ENCODE measurements around the gene COA4. TPM values are rescaled to one million over a fixed set of nuclear protein-coding genes. Genes with fewer than 3 reads are reported as not detected.

Gene COA4
- total RNA-seq, 1 experiment from 2014 or later: 155 TPM

DNA sequence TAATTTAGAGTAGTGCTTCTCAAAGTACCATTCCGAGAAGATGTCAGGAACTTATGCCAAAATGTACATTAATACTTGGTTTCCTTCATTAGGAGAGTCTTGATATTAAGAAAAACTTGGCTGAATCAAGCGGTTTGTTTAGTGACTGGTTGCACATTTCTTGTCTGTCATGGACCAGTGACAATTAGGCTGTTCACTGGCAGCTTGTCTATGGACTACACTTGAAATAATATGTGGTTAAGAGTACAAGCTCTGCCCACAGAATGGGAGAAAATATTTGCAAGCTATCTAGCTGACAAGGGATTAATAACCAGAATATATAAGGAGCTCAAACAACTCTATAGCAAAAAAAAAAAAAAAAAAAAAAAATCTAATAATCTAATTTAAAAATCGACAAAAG, 24.6 kb downstream of the COA4 start:
- H3K9me3 ChIP-seq (ENCODE audit: control insufficient read depth, insufficient read depth, low read depth, low read length): no peaks in the 10 kb centered on the region
- ChIA-PET POLR2A (interaction anchor here (0.6 kb wide), 1 partner anchor 9 kb away, joined by 4 read pairs; no protein-coding TSS in a partner anchor), CTCF (no interaction called here)
- no peak for ATAC-seq
- no peaks in the 10 kb centered on the region for H3K27me3 ChIP-seq (ENCODE audit: control insufficient read depth, insufficient read depth, low read length)
- TF ChIP-seq, protein P1, sequence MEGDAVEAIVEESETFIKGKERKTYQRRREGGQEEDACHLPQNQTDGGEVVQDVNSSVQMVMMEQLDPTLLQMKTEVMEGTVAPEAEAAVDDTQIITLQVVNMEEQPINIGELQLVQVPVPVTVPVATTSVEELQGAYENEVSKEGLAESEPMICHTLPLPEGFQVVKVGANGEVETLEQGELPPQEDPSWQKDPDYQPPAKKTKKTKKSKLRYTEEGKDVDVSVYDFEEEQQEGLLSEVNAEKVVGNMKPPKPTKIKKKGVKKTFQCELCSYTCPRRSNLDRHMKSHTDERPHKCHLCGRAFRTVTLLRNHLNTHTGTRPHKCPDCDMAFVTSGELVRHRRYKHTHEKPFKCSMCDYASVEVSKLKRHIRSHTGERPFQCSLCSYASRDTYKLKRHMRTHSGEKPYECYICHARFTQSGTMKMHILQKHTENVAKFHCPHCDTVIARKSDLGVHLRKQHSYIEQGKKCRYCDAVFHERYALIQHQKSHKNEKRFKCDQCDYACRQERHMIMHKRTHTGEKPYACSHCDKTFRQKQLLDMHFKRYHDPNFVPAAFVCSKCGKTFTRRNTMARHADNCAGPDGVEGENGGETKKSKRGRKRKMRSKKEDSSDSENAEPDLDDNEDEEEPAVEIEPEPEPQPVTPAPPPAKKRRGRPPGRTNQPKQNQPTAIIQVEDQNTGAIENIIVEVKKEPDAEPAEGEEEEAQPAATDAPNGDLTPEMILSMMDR (IDR thresholded peaks at IDR 0.05): no peak
- TF ChIP-seq SIN3A (IDR thresholded peaks at IDR 0.05; ENCODE audit: borderline replicate concordance, insufficient read depth, low read depth, low read length): no peak
- TF ChIP-seq POLR2AphosphoS5 (IDR thresholded peaks at IDR 0.05; ENCODE audit: low read depth, low read length): no peak
- TF ChIP-seq, protein P2, sequence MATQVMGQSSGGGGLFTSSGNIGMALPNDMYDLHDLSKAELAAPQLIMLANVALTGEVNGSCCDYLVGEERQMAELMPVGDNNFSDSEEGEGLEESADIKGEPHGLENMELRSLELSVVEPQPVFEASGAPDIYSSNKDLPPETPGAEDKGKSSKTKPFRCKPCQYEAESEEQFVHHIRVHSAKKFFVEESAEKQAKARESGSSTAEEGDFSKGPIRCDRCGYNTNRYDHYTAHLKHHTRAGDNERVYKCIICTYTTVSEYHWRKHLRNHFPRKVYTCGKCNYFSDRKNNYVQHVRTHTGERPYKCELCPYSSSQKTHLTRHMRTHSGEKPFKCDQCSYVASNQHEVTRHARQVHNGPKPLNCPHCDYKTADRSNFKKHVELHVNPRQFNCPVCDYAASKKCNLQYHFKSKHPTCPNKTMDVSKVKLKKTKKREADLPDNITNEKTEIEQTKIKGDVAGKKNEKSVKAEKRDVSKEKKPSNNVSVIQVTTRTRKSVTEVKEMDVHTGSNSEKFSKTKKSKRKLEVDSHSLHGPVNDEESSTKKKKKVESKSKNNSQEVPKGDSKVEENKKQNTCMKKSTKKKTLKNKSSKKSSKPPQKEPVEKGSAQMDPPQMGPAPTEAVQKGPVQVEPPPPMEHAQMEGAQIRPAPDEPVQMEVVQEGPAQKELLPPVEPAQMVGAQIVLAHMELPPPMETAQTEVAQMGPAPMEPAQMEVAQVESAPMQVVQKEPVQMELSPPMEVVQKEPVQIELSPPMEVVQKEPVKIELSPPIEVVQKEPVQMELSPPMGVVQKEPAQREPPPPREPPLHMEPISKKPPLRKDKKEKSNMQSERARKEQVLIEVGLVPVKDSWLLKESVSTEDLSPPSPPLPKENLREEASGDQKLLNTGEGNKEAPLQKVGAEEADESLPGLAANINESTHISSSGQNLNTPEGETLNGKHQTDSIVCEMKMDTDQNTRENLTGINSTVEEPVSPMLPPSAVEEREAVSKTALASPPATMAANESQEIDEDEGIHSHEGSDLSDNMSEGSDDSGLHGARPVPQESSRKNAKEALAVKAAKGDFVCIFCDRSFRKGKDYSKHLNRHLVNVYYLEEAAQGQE (IDR thresholded peaks at IDR 0.05; ENCODE audit: insufficient read depth in 1 of 2, low read depth in 2 of 2, low read length in 1 of 2): no peak
- TF ChIP-seq TCF7L2 (IDR thresholded peaks at IDR 0.05; ENCODE audit: low read depth, low read length): no peak
- H3K27ac ChIP-seq (ENCODE audit: low read length): no peak overlapping the region
- DNase-seq (ENCODE audit: low read depth, low spot score): no peak
- H3K4me1 ChIP-seq (ENCODE audit: control insufficient read depth, insufficient read depth, low read length): no peaks in the 10 kb centered on the region
- no peaks in the 10 kb centered on the region for H3K36me3 ChIP-seq (ENCODE audit: control insufficient read depth, insufficient read depth, low read length)
- no peak overlapping the region for H3K4me3 ChIP-seq (ENCODE audit: low read depth in 2 of 2, low read length in 2 of 2)
- in situ Hi-C loops (cut with HindIII; ENCODE audit: low pct_unique_long_range_greater_than_20kb, low sequenced_read_pairs) (no loop called here), intact Hi-C loops (cut with micrococcal nuclease; ENCODE audit: unreplicated experiment) (no loop called here)
- BruUV-seq (replicated peaks): no TSS peak

DNA sequence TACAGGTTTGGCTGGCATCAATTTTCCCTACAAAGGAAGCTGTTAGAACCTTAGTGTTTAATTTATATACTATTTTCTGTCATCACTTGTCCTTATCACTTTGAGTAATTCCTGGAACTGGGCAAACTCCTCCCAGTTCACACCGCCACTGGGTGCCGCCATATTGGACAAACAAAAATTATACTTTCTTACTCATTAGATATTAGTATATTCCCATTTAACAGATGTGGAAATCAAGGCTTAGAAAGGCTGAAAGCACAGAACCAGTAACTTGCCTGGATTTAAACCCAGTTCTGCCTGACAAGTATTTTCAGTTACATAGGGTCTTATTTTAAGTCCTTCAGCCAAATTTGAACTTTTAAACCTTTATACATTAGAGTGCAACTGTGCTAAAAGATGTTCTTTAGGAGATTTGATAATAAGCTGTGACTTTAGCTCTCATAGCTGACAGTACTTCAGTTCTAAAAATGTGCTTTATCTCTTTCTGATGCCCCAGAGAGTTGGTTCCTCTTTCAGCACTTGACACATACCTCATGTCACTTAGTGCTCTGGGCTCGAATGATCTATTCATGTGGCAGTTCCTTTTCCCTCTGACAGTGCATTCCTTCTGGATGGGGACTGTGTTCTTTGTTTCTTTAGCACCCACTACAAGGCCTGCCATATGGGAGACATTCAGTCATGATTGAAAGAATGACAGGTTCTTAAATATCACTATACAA, 25.4 kb downstream of the COA4 start:
- in situ Hi-C loops (cut with HindIII; ENCODE audit: low pct_unique_long_range_greater_than_20kb, low sequenced_read_pairs) (no loop called here), intact Hi-C loops (cut with micrococcal nuclease; ENCODE audit: unreplicated experiment) (no loop called here)
- CTCF ChIA-PET: no interaction called here
- Histone ChIP-seq H3K9me3 (ENCODE audit: control insufficient read depth, insufficient read depth, low read depth, low read length) (no peaks in the 10 kb centered on the region), H3K27me3 (ENCODE audit: control insufficient read depth, insufficient read depth, low read length) (no peaks in the 10 kb centered on the region), H3K4me1 (ENCODE audit: control insufficient read depth, insufficient read depth, low read length) (no peaks in the 10 kb centered on the region), H3K4me3 (ENCODE audit: low read depth in 2 of 2, low read length in 2 of 2) (no peak overlapping the region), H3K36me3 (ENCODE audit: control insufficient read depth, insufficient read depth, low read length) (no peaks in the 10 kb centered on the region), H3K27ac (ENCODE audit: low read length) (no peak overlapping the region)
- TF ChIP-seq SIN3A (IDR thresholded peaks at IDR 0.05; ENCODE audit: borderline replicate concordance, insufficient read depth, low read depth, low read length) (no peak), TCF7L2 (IDR thresholded peaks at IDR 0.05; ENCODE audit: low read depth, low read length) (no peak), POLR2AphosphoS5 (IDR thresholded peaks at IDR 0.05; ENCODE audit: low read depth, low read length) (no peak)
- TF ChIP-seq, protein P1 (IDR thresholded peaks at IDR 0.05): no peak
- TF ChIP-seq, protein P2 (IDR thresholded peaks at IDR 0.05; ENCODE audit: insufficient read depth in 1 of 2, low read depth in 2 of 2, low read length in 1 of 2): no peak
- BruUV-seq (replicated peaks): no TSS peak
- POLR2A ChIA-PET: no interaction called here
- DNase-seq (ENCODE audit: low read depth, low spot score) (no peak), ATAC-seq (no peak)
